A549 (cell line): ENCODE results near the gene SCUBE1.

Experiments used
- CTCF ChIP-seq: fragments of >200 bp; sonication (Bioruptor Twin); formaldehyde crosslinking; IDR thresholded peaks from 3 replicates; pipeline ENCODE4 v1.5.1; 2016
- E2F6 ChIP-seq: IDR thresholded peaks from 2 replicates; pipeline ENCODE4 v1.6.1; 2012; ENCODE audit warnings: low read depth, borderline replicate concordance
- PHF8 ChIP-seq: fragments of 200-600 bp; sonication (generic); IDR thresholded peaks from 2 replicates; pipeline ENCODE4 v1.6.1; 2016; ENCODE audit warnings: low read depth, mild to moderate bottlenecking, antibody characterized with exemption, moderate library complexity, borderline replicate concordance
- POLR2A ChIP-seq: IDR thresholded peaks from 2 replicates; pipeline ENCODE4 v1.6.1; 2012; ENCODE audit warnings: mild to moderate bottlenecking, low read length
- REST ChIP-seq: fragments of 200-600 bp; sonication (generic); IDR thresholded peaks from 2 replicates; pipeline ENCODE4 v1.6.1; 2016; ENCODE audit warnings: antibody characterized with exemption, mild to moderate bottlenecking, moderate library complexity

- TF ChIP-seq CTCF (no peak), PHF8 (no peak), POLR2A (no peak), E2F6 (no peak), REST (no peak)
Observed at GRCh38 chr22:43171019-43171491, 172.1 kb downstream of the SCUBE1 start.
